ENCODE measurements around the gene LHX2.

Gene LHX2

DNA sequence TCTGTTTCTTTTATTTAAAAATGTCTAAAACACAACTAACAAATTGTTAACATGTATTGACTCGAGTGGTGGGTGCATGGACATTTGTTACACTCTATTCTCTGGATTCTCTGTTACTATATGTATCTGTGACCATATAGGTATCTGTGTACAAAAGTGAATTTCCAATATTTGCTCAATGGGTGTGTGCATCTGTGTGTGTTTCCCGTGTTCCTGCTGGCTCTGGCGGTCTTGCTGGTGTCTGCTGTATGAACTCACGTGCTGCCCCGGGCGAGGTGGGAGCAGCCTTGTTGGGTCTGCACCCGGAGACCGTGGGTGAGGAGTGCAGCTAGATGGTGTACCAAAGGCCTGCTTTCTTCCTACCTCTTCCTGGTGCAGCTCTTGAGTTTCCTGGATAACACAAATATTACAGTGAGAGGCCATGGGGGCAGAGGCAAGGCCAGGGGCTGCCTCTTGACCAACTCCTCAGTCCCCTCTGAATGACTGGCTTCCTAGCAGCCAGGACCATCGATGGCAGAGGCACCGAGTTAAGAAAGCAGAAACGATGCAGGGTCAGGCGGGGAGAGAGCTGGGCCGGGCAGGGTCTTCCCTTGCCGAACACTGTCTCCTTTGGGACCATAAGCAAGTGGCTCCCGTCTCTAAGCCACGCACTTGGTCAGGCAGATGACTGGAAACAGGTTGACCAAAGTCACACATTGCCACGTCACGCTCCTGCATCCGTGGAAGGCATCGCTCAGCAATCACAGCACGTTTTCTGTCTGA, 49.5 kb downstream of the LHX2 start:
- DNase-seq (ENCODE audit: low read depth): no peak

GRCh38 chr9:124062172-124062571, 50.6 kb downstream of the LHX2 start:
- DNase-seq (ENCODE audit: low read depth): no peak

GRCh38 chr9:124066783-124067577, 55.4 kb downstream of the LHX2 start:
- no peak for DNase-seq (ENCODE audit: low read depth)

- DNase-seq (ENCODE audit: low read depth): no peak
Observed at GRCh38 chr9:124068251-124068650, 56.7 kb downstream of the LHX2 start.

GRCh38 chr9:124074746-124075145, 63.2 kb downstream of the LHX2 start:
- DNase-seq (ENCODE audit: low read depth): no peak

DNA sequence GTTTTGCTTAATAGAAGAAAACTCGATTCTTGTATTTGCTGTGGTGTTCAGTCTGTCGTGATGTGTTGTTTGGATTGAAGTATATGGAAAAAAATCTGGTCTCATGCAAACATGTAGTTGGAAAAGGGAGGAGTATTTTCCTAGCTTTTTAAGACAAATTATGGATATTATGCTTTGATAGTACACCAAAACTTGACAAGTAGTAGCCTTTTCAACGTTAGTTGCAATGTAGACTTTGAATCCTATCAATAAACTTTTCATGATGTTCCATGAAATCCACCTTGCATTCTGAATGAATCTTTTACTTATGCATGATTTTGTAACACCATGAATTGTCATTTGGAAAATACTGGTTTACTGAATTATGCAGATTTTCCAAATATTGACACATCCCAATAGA, 64.2 kb downstream of the LHX2 start:
- DNase-seq (ENCODE audit: low read depth): no peak

GRCh38 chr9:124077915-124078572, 66.5 kb downstream of the LHX2 start:
- DNase-seq (ENCODE audit: low read depth): no peak

DNA sequence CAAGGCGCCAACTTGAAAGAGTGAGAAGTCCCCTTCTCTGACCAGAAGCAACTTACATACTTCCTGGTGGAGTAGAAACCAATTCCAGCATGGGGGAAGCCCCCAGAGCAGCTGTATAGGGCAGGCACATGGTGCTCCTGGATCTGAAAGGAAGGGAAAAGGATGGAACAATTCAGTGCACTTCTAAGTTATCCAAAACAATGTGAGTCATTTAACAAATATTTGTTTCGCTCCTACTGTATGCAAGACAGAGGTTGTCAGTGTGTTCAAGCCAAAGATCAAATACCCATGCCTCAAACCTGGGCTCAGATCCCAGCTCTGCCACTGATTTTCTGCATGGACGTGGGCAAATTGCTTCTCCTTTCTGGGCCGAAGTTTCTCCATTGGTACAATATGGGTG, 67.1 kb downstream of the LHX2 start:
- no peak for DNase-seq (ENCODE audit: low read depth)

DNA sequence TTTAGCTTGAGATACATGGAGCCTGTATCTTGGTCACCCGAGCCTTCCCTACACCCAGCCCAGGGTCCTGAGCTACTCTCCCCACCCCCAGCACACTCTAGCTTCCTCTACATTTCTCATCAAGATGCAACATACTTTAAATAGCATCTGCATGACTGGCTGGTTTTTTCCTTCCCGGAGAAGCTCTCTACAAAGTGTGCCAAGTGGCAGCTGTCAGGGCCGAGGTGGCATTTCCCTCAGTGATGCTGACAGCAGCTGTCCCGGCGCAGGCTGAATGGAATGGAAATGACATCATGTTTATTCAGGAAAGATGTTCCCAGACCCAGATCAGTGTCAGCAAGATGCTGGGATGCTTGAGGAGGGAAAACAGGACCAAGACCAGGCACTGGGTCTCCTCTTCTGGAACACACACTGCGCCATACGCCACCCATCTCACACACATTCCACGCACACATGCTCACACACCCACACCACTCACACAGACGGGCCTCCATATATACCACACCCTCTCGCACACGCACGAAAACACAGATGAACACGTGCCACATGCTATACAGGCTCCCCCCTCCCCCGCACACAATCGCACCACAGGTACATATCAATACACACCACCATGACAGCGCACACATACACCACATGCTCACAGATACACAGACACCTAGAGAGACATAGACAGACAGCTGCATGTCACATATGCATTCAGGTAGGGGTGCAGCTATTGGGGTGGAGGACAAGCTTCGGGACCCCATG, 67.8 kb downstream of the LHX2 start:
- no peak for DNase-seq (ENCODE audit: low read depth)

GRCh38 chr9:124082622-124083021, 71.1 kb downstream of the LHX2 start:
- DNase-seq (ENCODE audit: low read depth): no peak

Data from stromal cell of bone marrow (primary cell).